ENCODE measurements around the gene PTGER4. TPM values are rescaled to one million over a fixed set of nuclear protein-coding genes. Genes with fewer than 3 reads are reported as not detected.
"Not testable (repeated sequence)": the region's sequence is repeated elsewhere in the genome, so short reads cannot be mapped to it uniquely, and the experiment has no call there.

Gene PTGER4
- total and polyA plus RNA-seq, 2 donors from 2014 or later, result 8.5 to 17.2 TPM

DNA sequence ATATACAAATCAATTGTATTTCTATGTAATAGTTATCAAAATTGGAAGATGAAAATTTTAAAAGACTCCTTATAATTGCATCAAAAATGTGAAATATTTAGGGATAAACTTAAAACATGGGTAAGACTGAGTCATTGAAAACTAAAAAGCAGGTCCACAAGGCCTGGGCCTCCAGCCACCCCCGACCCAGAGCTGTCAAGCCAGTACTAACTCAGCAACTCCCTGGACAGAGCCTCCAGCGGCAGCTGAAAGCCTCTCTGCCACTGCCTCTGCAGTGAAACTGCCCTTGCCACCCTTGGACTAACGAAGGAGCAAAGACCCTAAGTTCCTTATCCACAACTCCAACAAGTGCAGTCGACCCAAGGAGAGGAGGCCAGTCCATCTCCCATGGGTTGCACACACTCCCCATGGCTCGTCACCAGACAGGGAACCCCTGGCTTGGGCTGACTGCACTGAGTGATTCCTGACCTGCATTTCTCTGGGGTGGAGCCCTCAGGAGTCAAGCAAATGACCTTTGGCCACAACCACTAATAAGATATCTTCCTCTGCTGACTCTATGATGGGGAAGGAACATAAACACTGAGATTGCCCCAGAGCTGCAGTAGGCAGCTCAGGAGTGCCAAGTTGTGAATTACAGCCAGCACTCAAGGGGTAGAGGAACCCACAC lies 20.5 kb downstream of the PTGER4 start:
- Histone ChIP-seq H3K27me3 (ENCODE audit: control insufficient read depth, insufficient read depth, low read length) (no peaks in the 10 kb centered on the region), H3K9ac (ENCODE audit: low read length in 3 of 3) (no peak overlapping the region), H3K4me3 (ENCODE audit: low read length in 3 of 3) (no peak overlapping the region), H3K27ac (ENCODE audit: low read depth in 2 of 2, low read length in 2 of 2) (no peak overlapping the region), H3K9me3 (ENCODE audit: control insufficient read depth in 2 of 3, insufficient read depth in 1 of 3, low read length in 3 of 3) (peaks cover 0 to 19% (median 0%) of the 10 kb centered on the region in 3 donors), H3K4me1 (ENCODE audit: control insufficient read depth in 2 of 3, insufficient read depth in 2 of 3, low read depth in 1 of 3, low read length in 3 of 3) (no peaks in the 10 kb centered on the region), H3K36me3 (ENCODE audit: control insufficient read depth in 2 of 3, insufficient read depth in 3 of 3, low read length in 3 of 3) (no peaks in the 10 kb centered on the region)
- no peak for FAIRE-seq
- no peak for DNase-seq
- TF ChIP-seq CTCF (IDR thresholded peaks at IDR 0.05; ENCODE audit: borderline replicate concordance, extremely low read depth, insufficient read depth), result no peak
- intact Hi-C loops (cut with DNase I), result no loop called here

GRCh38 chr5:40702027-40702426 lies 22.3 kb downstream of the PTGER4 start:
- DNase-seq; intact Hi-C loops (cut with DNase I); H3K4me1 ChIP-seq (ENCODE audit: control insufficient read depth in 2 of 3, insufficient read depth in 2 of 3, low read depth in 1 of 3, low read length in 3 of 3); H3K36me3 ChIP-seq (ENCODE audit: control insufficient read depth in 2 of 3, insufficient read depth in 3 of 3, low read length in 3 of 3); H3K4me3 ChIP-seq (ENCODE audit: low read length in 3 of 3); H3K27ac ChIP-seq (ENCODE audit: low read depth in 2 of 2, low read length in 2 of 2); H3K9ac ChIP-seq (ENCODE audit: low read length in 3 of 3); FAIRE-seq; H3K27me3 ChIP-seq (ENCODE audit: control insufficient read depth, insufficient read depth, low read length): not testable (repeated sequence)
- H3K9me3 ChIP-seq (ENCODE audit: control insufficient read depth in 2 of 3, insufficient read depth in 1 of 3, low read length in 3 of 3), result peaks cover 0 to 23% (median 2%) of the 10 kb centered on the region in 3 donors

DNA sequence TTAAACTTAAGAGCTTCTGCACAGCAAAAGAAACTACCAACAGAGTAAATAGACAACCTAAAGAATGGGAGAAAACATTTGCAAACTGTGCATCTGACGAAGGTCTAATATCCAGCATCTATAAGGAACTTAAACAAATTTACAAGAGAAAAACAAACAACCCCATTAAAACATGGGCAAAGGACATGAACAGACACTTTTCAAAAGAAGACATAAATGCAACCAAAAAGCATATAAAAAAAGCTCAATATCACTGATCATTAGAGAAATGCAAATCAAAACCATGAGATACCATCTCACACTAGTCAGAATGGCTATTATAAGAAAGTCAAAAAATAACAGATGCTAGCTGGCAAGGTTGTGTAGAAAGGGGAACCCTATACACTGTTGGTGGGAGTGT lies 25.8 kb downstream of the PTGER4 start:
- DNase-seq; H3K4me1 ChIP-seq (ENCODE audit: control insufficient read depth in 2 of 3, insufficient read depth in 2 of 3, low read depth in 1 of 3, low read length in 3 of 3); H3K27ac ChIP-seq (ENCODE audit: low read depth in 2 of 2, low read length in 2 of 2); H3K36me3 ChIP-seq (ENCODE audit: control insufficient read depth in 2 of 3, insufficient read depth in 3 of 3, low read length in 3 of 3); H3K4me3 ChIP-seq (ENCODE audit: low read length in 3 of 3); intact Hi-C loops (cut with DNase I); H3K9ac ChIP-seq (ENCODE audit: low read length in 3 of 3); H3K27me3 ChIP-seq (ENCODE audit: control insufficient read depth, insufficient read depth, low read length); FAIRE-seq: not testable (repeated sequence)
- peaks cover 0 to 22% (median 2%) of the 10 kb centered on the region in 3 donors for H3K9me3 ChIP-seq (ENCODE audit: control insufficient read depth in 2 of 3, insufficient read depth in 1 of 3, low read length in 3 of 3)

DNA sequence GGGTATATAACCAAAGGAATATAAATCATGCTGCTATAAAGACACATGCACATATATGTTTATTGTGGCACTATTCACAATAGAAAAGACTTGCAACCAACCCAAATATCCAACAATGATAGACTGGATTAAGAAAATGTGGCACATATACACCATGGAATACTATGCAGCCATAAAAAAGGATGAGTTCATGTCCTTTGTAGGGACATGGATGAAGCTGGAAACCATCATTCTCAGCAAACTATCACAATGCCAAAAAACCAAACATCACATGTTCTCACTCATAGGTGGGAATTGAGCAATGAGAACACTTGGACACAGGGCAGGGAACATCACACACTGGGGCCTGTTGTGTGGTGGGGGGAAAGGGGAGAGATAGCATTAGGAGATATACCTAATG lies 30.9 kb downstream of the PTGER4 start:
- H3K36me3 ChIP-seq (ENCODE audit: control insufficient read depth in 2 of 3, insufficient read depth in 3 of 3, low read length in 3 of 3); intact Hi-C loops (cut with DNase I); H3K4me3 ChIP-seq (ENCODE audit: low read length in 3 of 3); H3K27ac ChIP-seq (ENCODE audit: low read depth in 2 of 2, low read length in 2 of 2); H3K9ac ChIP-seq (ENCODE audit: low read length in 3 of 3); H3K9me3 ChIP-seq (ENCODE audit: control insufficient read depth in 2 of 3, insufficient read depth in 1 of 3, low read length in 3 of 3); FAIRE-seq; H3K4me1 ChIP-seq (ENCODE audit: control insufficient read depth in 2 of 3, insufficient read depth in 2 of 3, low read depth in 1 of 3, low read length in 3 of 3); DNase-seq; H3K27me3 ChIP-seq (ENCODE audit: control insufficient read depth, insufficient read depth, low read length): not testable (repeated sequence)

GRCh38 chr5:40714001-40714400 lies 34.3 kb downstream of the PTGER4 start:
- TF ChIP-seq CTCF (IDR thresholded peaks at IDR 0.05; ENCODE audit: borderline replicate concordance, extremely low read depth, insufficient read depth), result no peak
- H3K9ac ChIP-seq (ENCODE audit: low read length in 3 of 3), result no peak overlapping the region
- peaks cover 0 to 6% (median 0%) of the 10 kb centered on the region in 3 donors for H3K9me3 ChIP-seq (ENCODE audit: control insufficient read depth in 2 of 3, insufficient read depth in 1 of 3, low read length in 3 of 3)
- DNase-seq, result no peak
- no peaks in the 10 kb centered on the region for H3K36me3 ChIP-seq (ENCODE audit: control insufficient read depth in 2 of 3, insufficient read depth in 3 of 3, low read length in 3 of 3)
- no peaks in the 10 kb centered on the region for H3K27me3 ChIP-seq (ENCODE audit: control insufficient read depth, insufficient read depth, low read length)
- intact Hi-C loops (cut with DNase I), result no loop called here
- FAIRE-seq, result no peak
- H3K27ac ChIP-seq (ENCODE audit: low read depth in 2 of 2, low read length in 2 of 2), result no peak overlapping the region
- no peaks in the 10 kb centered on the region for H3K4me1 ChIP-seq (ENCODE audit: control insufficient read depth in 2 of 3, insufficient read depth in 2 of 3, low read depth in 1 of 3, low read length in 3 of 3)
- H3K4me3 ChIP-seq (ENCODE audit: low read length in 3 of 3), result no peak overlapping the region
